Keratinocyte (primary cell): ENCODE measurements around the gene ALB. TPM values are rescaled to one million over a fixed set of nuclear protein-coding genes. Genes with fewer than 3 reads are reported as not detected.

Source experiments
- DNase-seq: peaks from one replicate; pipeline ENCODE4 v3.0.0-alpha.2; 2011; ENCODE audit warnings: low read depth, missing footprints, low spot score
- FAIRE-seq: peaks from 2 replicates; lab custom pipeline; 2011; peaks lifted over from hg19 to GRCh38; lab: Jason Lieb, UNC
- H2AFZ ChIP-seq: 2 replicates; pipeline ENCODE4 v1.6.0; 2012; ENCODE audit warnings: low read length, control low read depth, inconsistent platforms; ENCODE audit not compliant: control insufficient read depth
- H3K27ac ChIP-seq: 2 replicates; pipeline ENCODE4 v1.5.1; 2011; ENCODE audit warnings: low read length; ENCODE audit not compliant: control insufficient read depth, insufficient read depth
- H3K27me3 ChIP-seq: 3 replicates; pipeline ENCODE4 v1.6.0; 2011; ENCODE audit warnings: low read length; ENCODE audit not compliant: control insufficient read depth, insufficient read depth; ENCODE audit errors: extremely low read depth
- H3K36me3 ChIP-seq, 2 experiments: 2 replicates in 1 of 2; 3 replicates in 1 of 2; pipeline ENCODE4 v1.5.1; 2011; ENCODE audit warnings: low read length in 2 of 2, mild to moderate bottlenecking in 1 of 2; ENCODE audit not compliant: control insufficient read depth in 2 of 2, insufficient read depth in 2 of 2; ENCODE audit errors: extremely low read depth in 1 of 2
- H3K4me1 ChIP-seq: 3 replicates; pipeline ENCODE4 v1.5.1; 2011; ENCODE audit warnings: low read length; ENCODE audit not compliant: control insufficient read depth, insufficient read depth; ENCODE audit errors: extremely low read depth
- H3K4me2 ChIP-seq: 3 replicates; pipeline ENCODE4 v1.6.0; 2011; ENCODE audit warnings: low read depth, low read length; ENCODE audit not compliant: control insufficient read depth, insufficient read depth; ENCODE audit errors: extremely low read depth
- H3K4me3 ChIP-seq, 3 experiments: fragments of 200-600 bp in 1 of 3; sonication (generic) in 1 of 3; 2 replicates in 2 of 3; 3 replicates in 1 of 3; pipeline ENCODE4 v1.5.1; 2011 to 2016; ENCODE audit warnings: low read length in 3 of 3, mild to moderate bottlenecking in 3 of 3, control low read depth in 2 of 3, inconsistent platforms in 1 of 3, low read depth in 1 of 3, mixed read lengths in 1 of 3, mixed run types in 1 of 3, moderate library complexity in 1 of 3; ENCODE audit not compliant: control insufficient read depth in 2 of 3, insufficient read depth in 2 of 3; ENCODE audit errors: extremely low read depth in 1 of 3
- H3K79me2 ChIP-seq: 2 replicates; pipeline ENCODE4 v1.6.0; 2012; ENCODE audit warnings: low read length; ENCODE audit not compliant: control insufficient read depth, insufficient read depth
- H3K9ac ChIP-seq: 3 replicates; pipeline ENCODE4 v1.6.0; 2011; ENCODE audit warnings: low read length; ENCODE audit not compliant: control insufficient read depth, insufficient read depth; ENCODE audit errors: extremely low read depth
- H3K9me1 ChIP-seq: 3 replicates; pipeline ENCODE4 v1.6.0; 2011; ENCODE audit warnings: low read length; ENCODE audit not compliant: control insufficient read depth, insufficient read depth; ENCODE audit errors: extremely low read depth
- H3K9me3 ChIP-seq: 2 replicates; pipeline ENCODE4 v1.5.1; 2012; ENCODE audit warnings: low read depth, low read length; ENCODE audit not compliant: control insufficient read depth
- H4K20me1 ChIP-seq: 3 replicates; pipeline ENCODE4 v1.6.0; 2011; ENCODE audit warnings: low read length; ENCODE audit not compliant: control insufficient read depth, insufficient read depth; ENCODE audit errors: extremely low read depth
- CTCF ChIP-seq, 3 experiments: IDR thresholded peaks in 1 of 3; conservative IDR thresholded peaks in 1 of 3; optimal IDR thresholded peaks in 1 of 3; 2 replicates in 2 of 3; 3 replicates in 1 of 3; pipeline versions ENCODE3 to v1.5.1; 2011; ENCODE audit warnings: low read length in 3 of 3, mild to moderate bottlenecking in 3 of 3, moderate library complexity in 2 of 3, control low read depth in 1 of 3, inconsistent platforms in 1 of 3; ENCODE audit not compliant: insufficient read depth in 2 of 3; ENCODE audit errors: extremely low read depth in 1 of 3
- EZH2 ChIP-seq: IDR thresholded peaks from one replicate; pipeline ENCODE4 v1.6.1; 2012; ENCODE audit warnings: inconsistent platforms, mild to moderate bottlenecking, low read length, moderate library complexity
- dilution Hi-C: fragments of 300-500 bp; cut with MboI; formaldehyde crosslinking; loops from one replicate; pipeline ENCODE4 v1.7.0; 2020; ENCODE audit warnings: low sequenced_read_pairs; ENCODE audit not compliant: extremely low pct_ligation_motif_present
- polyA plus RNA-seq, 5 experiments: library from polyadenylated mRNA; depleted of rRNA in 3 of 5; stranded (reverse) in 3 of 5; stranded (forward) in 1 of 5; unstranded in 1 of 5; fragments of >200 nt; gene quantifications; 1 replicate in 1 of 5; 2 replicates in 3 of 5; 3 replicates in 1 of 5; pipeline versions ENCODE4 v1.2.1 to v1.2.3, GENCODE V29; 2011 to 2012; ENCODE audit warnings: missing spikeins in 2 of 5, low read depth in 1 of 5, low replicate concordance in 1 of 5

ALB gene
- polyA plus RNA-seq, 1 donor (not counting 4 experiments of a cell fraction or from before 2014, with no cell fraction given): not detected

GRCh38 chr4:73447671-73448070, 43.6 kb downstream of the ALB start:
- Histone ChIP-seq H3K4me3 (no peak overlapping the region), H3K4me2 (peak overlapping the region; percentile 31), H3K27me3 (no peaks in the 10 kb centered on the region), H3K9ac (no peak overlapping the region), H3K9me1 (no peaks in the 10 kb centered on the region), H3K9me3 (no peaks in the 10 kb centered on the region), H3K27ac (no peak overlapping the region), H3K79me2 (no peaks in the 10 kb centered on the region), H3K4me1 (peaks cover 31% of the 10 kb centered on the region), H2AFZ (no peak overlapping the region), H4K20me1 (no peaks in the 10 kb centered on the region), H3K36me3 (no peaks in the 10 kb centered on the region)
- DNase-seq: no peak
- dilution Hi-C loops: no loop called here
- TF ChIP-seq CTCF (optimal IDR thresholded peaks at IDR 0.05 in 1 of 3, IDR thresholded peaks at IDR 0.05 in 1 of 3, conservative IDR thresholded peaks at IDR 0.05 in 1 of 3; ENCODE audit: extremely low read depth in 1 of 3, insufficient read depth in 2 of 3, low read length in 3 of 3) (no peak), EZH2 (no peak)
- peak; percentile 48 for FAIRE-seq

GRCh38 chr4:73448448-73449203, 44.5 kb downstream of the ALB start:
- Histone ChIP-seq H3K79me2 (no peaks in the 10 kb centered on the region), H3K9me3 (no peaks in the 10 kb centered on the region), H3K36me3 (no peaks in the 10 kb centered on the region), H3K9ac (no peak overlapping the region), H3K27ac (no peak overlapping the region), H3K4me2 (no peak overlapping the region), H3K4me3 (no peak overlapping the region), H3K27me3 (no peaks in the 10 kb centered on the region), H2AFZ (no peak overlapping the region), H3K4me1 (peaks cover 41% of the 10 kb centered on the region), H4K20me1 (no peaks in the 10 kb centered on the region), H3K9me1 (no peaks in the 10 kb centered on the region)
- FAIRE-seq: no peak
- TF ChIP-seq CTCF (optimal IDR thresholded peaks at IDR 0.05 in 1 of 3, IDR thresholded peaks at IDR 0.05 in 1 of 3, conservative IDR thresholded peaks at IDR 0.05 in 1 of 3; ENCODE audit: extremely low read depth in 1 of 3, insufficient read depth in 2 of 3, low read length in 3 of 3) (no peak), EZH2 (no peak)
- no peak for DNase-seq
- dilution Hi-C loops: no loop called here
